Renal pelvis (tissue), 12 donors: ENCODE data around the gene KIF1A. TPM values are rescaled to one million over a fixed set of nuclear protein-coding genes. Genes with fewer than 3 reads are reported as not detected.

Experiments used
- DNase-seq: peaks from one replicate; pipeline ENCODE4 v3.0.0-alpha.2; 2013
- long read RNA-seq, 16 experiments: transcript quantifications; one replicate each; lab custom pipeline, GENCODE V29; 2026
- polyA plus RNA-seq, 3 donors: library from polyadenylated mRNA; unstranded; fragments of 120-200 nt; gene quantifications; one replicate each; pipeline ENCODE4 v1.2.1, GENCODE V29; 2013; ENCODE audit not compliant: insufficient read length in 3 of 3

Gene KIF1A, protein sequence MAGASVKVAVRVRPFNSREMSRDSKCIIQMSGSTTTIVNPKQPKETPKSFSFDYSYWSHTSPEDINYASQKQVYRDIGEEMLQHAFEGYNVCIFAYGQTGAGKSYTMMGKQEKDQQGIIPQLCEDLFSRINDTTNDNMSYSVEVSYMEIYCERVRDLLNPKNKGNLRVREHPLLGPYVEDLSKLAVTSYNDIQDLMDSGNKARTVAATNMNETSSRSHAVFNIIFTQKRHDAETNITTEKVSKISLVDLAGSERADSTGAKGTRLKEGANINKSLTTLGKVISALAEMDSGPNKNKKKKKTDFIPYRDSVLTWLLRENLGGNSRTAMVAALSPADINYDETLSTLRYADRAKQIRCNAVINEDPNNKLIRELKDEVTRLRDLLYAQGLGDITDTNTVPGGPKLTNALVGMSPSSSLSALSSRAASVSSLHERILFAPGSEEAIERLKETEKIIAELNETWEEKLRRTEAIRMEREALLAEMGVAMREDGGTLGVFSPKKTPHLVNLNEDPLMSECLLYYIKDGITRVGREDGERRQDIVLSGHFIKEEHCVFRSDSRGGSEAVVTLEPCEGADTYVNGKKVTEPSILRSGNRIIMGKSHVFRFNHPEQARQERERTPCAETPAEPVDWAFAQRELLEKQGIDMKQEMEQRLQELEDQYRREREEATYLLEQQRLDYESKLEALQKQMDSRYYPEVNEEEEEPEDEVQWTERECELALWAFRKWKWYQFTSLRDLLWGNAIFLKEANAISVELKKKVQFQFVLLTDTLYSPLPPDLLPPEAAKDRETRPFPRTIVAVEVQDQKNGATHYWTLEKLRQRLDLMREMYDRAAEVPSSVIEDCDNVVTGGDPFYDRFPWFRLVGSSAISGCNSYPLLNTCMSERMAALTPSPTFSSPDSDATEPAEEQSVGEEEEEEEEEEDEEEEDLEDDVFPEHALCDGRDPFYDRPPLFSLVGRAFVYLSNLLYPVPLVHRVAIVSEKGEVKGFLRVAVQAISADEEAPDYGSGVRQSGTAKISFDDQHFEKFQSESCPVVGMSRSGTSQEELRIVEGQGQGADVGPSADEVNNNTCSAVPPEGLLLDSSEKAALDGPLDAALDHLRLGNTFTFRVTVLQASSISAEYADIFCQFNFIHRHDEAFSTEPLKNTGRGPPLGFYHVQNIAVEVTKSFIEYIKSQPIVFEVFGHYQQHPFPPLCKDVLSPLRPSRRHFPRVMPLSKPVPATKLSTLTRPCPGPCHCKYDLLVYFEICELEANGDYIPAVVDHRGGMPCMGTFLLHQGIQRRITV (N-terminal part only)
- polyA plus RNA-seq: 10 to 100 TPM; 12.3 to 17.8 (median 14.7) TPM
- long read RNA-seq, donor 1: 0 reads
- long read RNA-seq, donor 2, full-length matches to known transcripts: 1 of 1 reads
- long read RNA-seq, donor 2, partial matches to known transcripts: 0 of 1 reads
- long read RNA-seq, donor 2, other reads (novel, unspliced or antisense): 0 of 1 reads
- long read RNA-seq, donor 3: 0 reads
- long read RNA-seq, donor 4: 0 reads
- long read RNA-seq, donor 5: 0 reads
- long read RNA-seq, donor 6: 0 reads
- long read RNA-seq, donor 7, partial matches to known transcripts: 0 of 1 reads
- long read RNA-seq, donor 7, other reads (novel, unspliced or antisense): 0 of 1 reads
- long read RNA-seq, donor 8: 0 reads
- long read RNA-seq, donor 9: 0 reads
- long read RNA-seq, donor 10: 0 reads
- long read RNA-seq, donor 11: 0 reads
- long read RNA-seq, donor 12, full-length matches to known transcripts: 2 of 2 reads
- long read RNA-seq, donor 12, partial matches to known transcripts: 0 of 2 reads
- long read RNA-seq, donor 12, other reads (novel, unspliced or antisense): 0 of 2 reads
- long read RNA-seq, donor 13: 0 reads
- long read RNA-seq, donor 14: 0 reads
- long read RNA-seq, donor 15, full-length matches to known transcripts: 1 of 1 reads
- long read RNA-seq, donor 15, partial matches to known transcripts: 0 of 1 reads
- long read RNA-seq, donor 15, other reads (novel, unspliced or antisense): 0 of 1 reads
- long read RNA-seq, donor 16: 0 reads

DNA sequence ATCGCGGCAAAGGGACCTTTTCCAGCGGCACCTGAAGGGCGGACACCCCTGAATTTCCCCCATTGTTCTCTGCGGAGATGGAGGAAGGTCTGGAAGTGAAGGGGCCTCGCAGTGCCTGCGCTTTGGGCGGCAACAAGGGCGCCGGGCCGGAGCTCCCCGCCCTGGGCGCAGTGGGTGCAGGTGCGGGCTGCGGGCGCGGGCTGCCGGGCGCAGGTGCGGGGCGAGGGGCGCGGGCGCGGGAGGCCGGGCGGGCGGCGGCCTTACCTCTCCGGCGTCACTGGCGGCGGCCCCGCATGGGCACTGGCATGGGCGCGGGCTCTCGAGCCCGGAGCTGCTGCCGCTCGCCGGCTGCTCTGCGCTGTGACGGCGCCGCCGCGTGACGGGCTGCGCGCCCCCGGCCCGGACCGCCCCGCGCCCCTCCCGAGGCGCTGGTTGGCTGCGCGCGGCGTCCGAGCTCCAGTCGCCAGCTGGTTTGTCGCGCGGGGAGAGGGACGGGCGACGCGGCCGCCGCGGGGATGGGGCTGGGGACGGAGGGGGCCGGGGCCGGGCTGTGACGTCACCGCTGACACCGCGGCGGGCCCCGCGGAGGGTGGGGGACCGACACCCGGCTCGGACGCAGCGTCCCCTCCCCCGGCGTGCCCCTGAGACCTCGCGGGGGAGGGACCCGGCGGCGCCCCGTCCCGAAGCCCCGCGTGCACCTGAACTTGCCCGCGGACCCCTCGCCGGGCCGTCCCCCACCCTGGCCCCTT lies at the start of gene KIF1A:
Gene KIF1A (minus strand): TSS at position 362 of the 749 bp plus-strand sequence. CDS start 22,467 bp downstream, outside the sequence.
- peak; percentile 67 for DNase-seq

DNA sequence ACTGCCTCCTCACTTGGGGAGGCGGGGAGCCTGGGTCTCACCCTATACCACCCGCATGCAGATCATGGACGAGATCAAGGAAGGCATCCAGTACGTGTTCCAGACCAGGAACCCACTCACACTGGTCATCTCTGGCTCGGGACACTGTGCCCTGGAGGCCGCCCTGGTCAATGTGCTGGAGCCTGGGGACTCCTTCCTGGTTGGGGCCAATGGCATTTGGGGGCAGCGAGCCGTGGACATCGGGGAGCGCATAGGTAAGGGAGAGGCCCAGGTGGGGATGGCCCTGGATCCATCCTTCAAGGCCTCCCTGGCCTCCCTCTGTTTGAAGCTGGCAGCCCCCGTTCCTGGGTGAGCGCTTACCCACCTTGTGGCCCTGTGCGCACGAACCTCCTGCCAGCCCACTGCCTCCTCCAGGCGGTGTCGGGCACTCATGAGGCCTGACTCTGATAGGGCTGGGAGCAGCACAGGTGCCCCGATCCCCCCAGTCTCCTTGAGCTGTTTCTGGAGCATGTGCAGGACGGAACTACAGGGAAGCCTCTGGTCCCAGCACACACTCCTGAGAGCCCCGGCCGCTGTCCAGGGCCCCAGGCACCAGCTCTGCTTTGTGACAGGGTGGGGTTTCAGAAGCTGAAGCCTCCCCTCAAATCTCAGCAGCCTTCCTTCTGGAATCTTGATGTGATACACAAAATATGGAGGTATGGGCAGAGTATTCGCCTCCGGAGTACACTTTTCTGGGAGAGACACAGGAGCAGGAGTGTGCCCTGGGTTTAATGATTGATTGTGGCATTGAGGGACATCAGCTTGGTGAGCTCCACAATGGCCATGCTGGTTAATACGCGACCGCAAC lies 49.3 kb upstream of the KIF1A start:
- no peak for DNase-seq

DNA sequence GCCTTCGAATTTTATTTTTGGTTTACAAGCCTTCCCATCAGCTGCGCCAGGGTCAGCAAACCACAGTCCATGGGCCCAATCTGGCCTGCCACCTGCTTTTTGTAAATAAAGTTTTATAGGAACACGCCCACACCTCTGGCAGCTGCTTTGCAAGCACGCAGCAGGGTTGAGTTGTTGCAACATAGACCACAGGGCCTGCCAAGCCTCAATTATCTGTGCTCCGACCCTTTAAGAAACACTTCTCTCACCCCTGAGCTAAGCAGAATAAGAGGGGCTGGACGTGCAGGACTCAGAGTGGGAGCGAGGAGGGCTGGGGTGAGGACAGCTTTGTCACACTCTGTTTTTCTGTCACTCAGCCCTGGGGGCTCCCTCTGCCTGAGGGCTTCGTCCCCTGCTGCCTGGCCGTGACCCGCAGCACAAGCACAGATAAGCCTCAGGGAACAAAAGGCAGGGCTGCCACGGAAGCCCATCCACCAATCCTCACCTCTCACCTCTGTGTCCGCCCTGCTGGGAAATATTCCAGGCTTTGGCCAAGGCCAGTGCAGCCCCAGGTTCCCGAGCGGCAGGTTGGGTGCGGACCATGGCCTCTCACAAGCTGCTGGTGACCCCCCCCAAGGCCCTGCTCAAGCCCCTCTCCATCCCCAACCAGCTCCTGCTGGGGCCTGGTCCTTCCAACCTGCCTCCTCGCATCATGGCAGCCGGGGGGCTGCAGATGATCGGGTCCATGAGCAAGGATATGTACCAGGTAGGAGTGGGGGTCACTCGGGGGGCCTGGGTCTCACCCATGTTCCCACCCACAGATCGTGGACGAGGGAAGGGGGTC lies 48.5 kb upstream of the KIF1A start, which contains the start of gene AGXT:
Gene AGXT (plus strand): TSS at position 539 of the 823 bp plus-strand sequence. CDS start 42 bp downstream, at position 581.
- DNase-seq: no peak

- no peak for DNase-seq
Observed at GRCh38 chr2:240865391-240865790, 45.4 kb upstream of the KIF1A start.

- DNase-seq: no peak
Observed at GRCh38 chr2:240864475-240864874, 44.5 kb upstream of the KIF1A start.

DNA sequence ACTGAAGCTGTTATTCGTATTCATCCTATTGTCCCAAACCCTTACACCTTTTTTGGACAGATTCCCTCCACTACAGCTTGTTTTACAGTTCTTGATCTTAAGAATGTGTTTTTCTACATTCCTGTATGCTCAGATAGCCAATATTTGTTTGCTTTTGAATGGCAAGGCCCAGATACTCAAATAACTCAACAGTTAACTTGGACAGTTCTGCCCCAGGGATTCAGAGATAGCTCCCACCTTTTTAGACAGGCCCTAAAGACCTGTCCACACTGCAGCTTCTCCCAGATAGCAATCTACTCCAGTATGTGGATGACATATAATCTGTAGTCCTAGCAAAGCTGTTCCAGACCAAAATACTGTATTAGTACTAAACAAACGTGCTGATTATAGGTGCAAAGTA lies 41.5 kb upstream of the KIF1A start:
- DNase-seq: no peak

DNA sequence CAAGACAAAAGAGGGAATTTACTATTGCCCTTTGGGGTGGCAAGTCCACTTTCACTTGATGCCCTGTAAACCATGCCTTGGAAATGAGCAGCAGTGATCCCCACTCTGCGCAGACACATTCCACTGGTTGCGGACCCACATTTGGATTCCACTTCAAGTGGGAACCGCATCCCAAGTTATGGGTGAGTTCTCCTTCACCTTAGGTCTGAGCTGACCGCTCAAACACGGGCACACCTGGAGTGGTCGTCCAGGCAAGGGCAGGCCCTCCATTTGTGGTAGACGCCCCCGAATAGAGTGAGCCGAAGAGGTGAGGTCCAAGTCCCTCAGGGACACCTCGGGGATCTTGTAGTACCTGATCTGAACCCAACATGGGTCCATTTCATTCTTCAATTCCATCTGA lies 38.9 kb upstream of the KIF1A start:
- DNase-seq: no peak

DNA sequence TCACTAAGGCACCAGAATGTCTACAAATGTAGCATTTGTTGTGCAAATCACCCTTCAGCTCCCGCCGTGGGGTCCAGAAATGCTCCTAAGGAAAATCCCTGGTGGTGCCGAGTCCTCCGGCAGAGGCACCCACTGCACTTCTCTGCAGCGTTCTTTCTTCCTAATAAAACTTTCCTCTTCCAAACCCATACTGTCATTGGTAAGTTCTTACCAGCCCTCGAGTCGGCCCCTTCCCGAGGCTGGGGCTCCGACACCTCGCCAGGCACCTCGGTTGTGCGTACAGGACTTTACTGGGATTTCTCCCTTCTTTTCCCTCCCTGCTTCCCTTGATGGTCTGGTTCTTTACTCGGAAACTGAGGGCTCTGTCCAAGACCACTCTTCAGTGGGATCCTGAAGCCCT lies 38.3 kb upstream of the KIF1A start:
- no peak for DNase-seq

- no peak for DNase-seq
Observed at GRCh38 chr2:240857039-240858008, 37.3 kb upstream of the KIF1A start.

- DNase-seq: no peak
Observed at GRCh38 chr2:240856151-240856980, 36.3 kb upstream of the KIF1A start.

- no peak for DNase-seq
Observed at GRCh38 chr2:240855670-240856069, 35.7 kb upstream of the KIF1A start.

DNA sequence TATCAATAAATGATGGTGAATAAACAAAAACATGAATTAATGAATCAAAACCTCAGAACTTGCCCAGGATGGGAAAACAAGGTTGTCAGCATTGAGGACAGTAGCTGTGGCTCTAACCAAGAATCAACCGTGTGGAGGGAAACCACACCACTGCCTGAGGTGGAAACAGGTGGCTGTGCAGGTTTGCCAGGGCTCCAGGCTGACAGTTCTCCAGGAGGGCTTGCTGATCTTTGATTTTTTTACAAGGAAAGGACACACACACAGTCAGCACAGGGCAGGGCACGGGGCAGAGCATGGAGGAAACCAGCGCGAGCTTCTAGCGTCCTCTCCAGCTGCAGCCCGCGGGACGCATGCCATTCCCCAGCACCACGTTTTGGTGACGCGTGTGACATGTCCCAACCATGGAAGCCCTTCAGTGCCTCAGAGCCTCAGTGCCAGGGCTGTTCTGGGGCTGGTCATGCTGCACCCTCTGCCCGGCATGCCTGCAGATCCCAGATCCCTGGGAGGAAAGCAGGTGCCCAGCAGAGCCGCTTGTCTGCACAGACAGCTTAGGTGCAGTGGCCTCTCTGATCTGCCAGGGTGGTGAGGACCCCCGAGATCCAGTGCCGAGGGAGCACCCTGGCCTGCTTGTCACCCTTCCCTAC lies 32.8 kb upstream of the KIF1A start:
- DNase-seq: no peak

GRCh38 chr2:240851078-240851991 lies 31.3 kb upstream of the KIF1A start:
- DNase-seq: peak; percentile 63

GRCh38 chr2:240850756-240851077 lies 30.7 kb upstream of the KIF1A start:
- no peak for DNase-seq
